ENCODE data around the gene SNX27.

The SNX27 gene

GRCh38 chr1:151711951-151712350, 100.1 kb downstream of the SNX27 start:
- no peak overlapping the region for H3K27ac ChIP-seq (ENCODE audit: extremely low read depth, low read depth, low read length)
- H3K4me1 ChIP-seq (ENCODE audit: control insufficient read depth, insufficient read depth, low read length): no peaks in the 10 kb centered on the region
- CTCF ChIA-PET: interaction anchor here (0.7 to 1.5 kb wide), 2 partner anchors 19 to 268 kb away, joined by 3 to 4 read pairs; no protein-coding TSS in a partner anchor
- TF ChIP-seq ZNF658 (tag by site-specific recombination; IDR thresholded peaks at IDR 0.05): no peak
- no peak for TF ChIP-seq ZNF132 (tag by site-specific recombination; IDR thresholded peaks at IDR 0.05; ENCODE audit: borderline replicate concordance)
- TF ChIP-seq ZNF560 (tag by site-specific recombination; IDR thresholded peaks at IDR 0.05; ENCODE audit: borderline replicate concordance): no peak
- TF ChIP-seq GLIS1 (tag by site-specific recombination; IDR thresholded peaks at IDR 0.05): no peak
- no peak for TF ChIP-seq ZNF791 (tag by site-specific recombination; IDR thresholded peaks at IDR 0.05)
- H3K36me3 ChIP-seq (ENCODE audit: control insufficient read depth in 2 of 2, insufficient read depth in 1 of 2, low read length in 2 of 2): no peaks in the 10 kb centered on the region
- no peak overlapping the region for H3K4me3 ChIP-seq (ENCODE audit: low read depth, low read length)
- H3K9me3 ChIP-seq (ENCODE audit: control insufficient read depth, insufficient read depth, low read depth, low read length): no peaks in the 10 kb centered on the region
- POLR2A ChIA-PET: no interaction called here

GRCh38 chr1:151713044-151713443, 101.2 kb downstream of the SNX27 start:
- no peak overlapping the region for H3K4me3 ChIP-seq (ENCODE audit: low read depth, low read length)
- no peaks in the 10 kb centered on the region for H3K36me3 ChIP-seq (ENCODE audit: control insufficient read depth in 2 of 2, insufficient read depth in 1 of 2, low read length in 2 of 2)
- no peaks in the 10 kb centered on the region for H3K9me3 ChIP-seq (ENCODE audit: control insufficient read depth, insufficient read depth, low read depth, low read length)
- no peak overlapping the region for H3K27ac ChIP-seq (ENCODE audit: extremely low read depth, low read depth, low read length)
- CTCF ChIA-PET: interaction anchor here (0.6 to 0.8 kb wide), 3 partner anchors 11 to 1199 kb away, joined by 3 read pairs; no protein-coding TSS in a partner anchor
- no peaks in the 10 kb centered on the region for H3K4me1 ChIP-seq (ENCODE audit: control insufficient read depth, insufficient read depth, low read length)
- POLR2A ChIA-PET: no interaction called here
- TF ChIP-seq KLF8 (tag by site-specific recombination; IDR thresholded peaks at IDR 0.05): no peak
- TF ChIP-seq ZNF138 (tag by site-specific recombination; IDR thresholded peaks at IDR 0.05; ENCODE audit: borderline replicate concordance): no peak
- TF ChIP-seq ZIC2 (tag by site-specific recombination; IDR thresholded peaks at IDR 0.05): no peak
- no peak for TF ChIP-seq ZNF19 (tag by site-specific recombination; IDR thresholded peaks at IDR 0.05; ENCODE audit: low read depth)
- no peak for TF ChIP-seq ZBTB48 (tag by site-specific recombination; IDR thresholded peaks at IDR 0.05)
- no peak for TF ChIP-seq ZBTB21 (tag by site-specific recombination; IDR thresholded peaks at IDR 0.05)
- no peak for TF ChIP-seq ZBTB11 (tag by site-specific recombination; conservative IDR thresholded peaks at IDR 0.05; ENCODE audit: low read depth)
- no peak for TF ChIP-seq ZNF391 (tag by site-specific recombination; IDR thresholded peaks at IDR 0.05; ENCODE audit: borderline replicate concordance, low read depth)
- no peak for TF ChIP-seq ZNF48 (tag by site-specific recombination; IDR thresholded peaks at IDR 0.05)
- TF ChIP-seq ZNF677 (tag by site-specific recombination; IDR thresholded peaks at IDR 0.05): no peak
- no peak for TF ChIP-seq ZNF596 (tag by site-specific recombination; IDR thresholded peaks at IDR 0.05)
- TF ChIP-seq PATZ1 (tag by site-specific recombination; IDR thresholded peaks at IDR 0.05): no peak
- no peak for TF ChIP-seq ZNF302 (tag by site-specific recombination; IDR thresholded peaks at IDR 0.05; ENCODE audit: low read depth)
- no peak for TF ChIP-seq ZNF132 (tag by site-specific recombination; IDR thresholded peaks at IDR 0.05; ENCODE audit: borderline replicate concordance)
